ENCODE data around the gene PRICKLE1.

- TF ChIP-seq JUNB (IDR thresholded peaks at IDR 0.05): no peak
- TF ChIP-seq CTCF (IDR thresholded peaks at IDR 0.05 in 2 of 3, conservative IDR thresholded peaks at IDR 0.05 in 1 of 3; ENCODE audit: control insufficient read depth in 2 of 3, extremely low read depth in 1 of 3, insufficient read depth in 1 of 3, low read depth in 3 of 3, low read length in 3 of 3): no peak
- no peak for TF ChIP-seq RBBP5 (conservative IDR thresholded peaks at IDR 0.05)
Observed at GRCh38 chr12:42627151-42627550, 37.6 kb upstream of the PRICKLE1 start.

Data from GM12878 (cell line).